Esophagus squamous epithelium (tissue), 4 donors: ENCODE results near the gene SFMBT1.

ENCODE experiments used
- POLR2A ChIP-seq, 4 donors: fragments of 450-650 bp; IDR thresholded peaks; one replicate each; pipeline ENCODE4 v1.6.1; 2017; ENCODE audit warnings: antibody characterized with exemption in 4 of 4, mild to moderate bottlenecking in 4 of 4, moderate library complexity in 3 of 4
- TF ChIP-seq, protein P1 (sequence below), 6 experiments: fragments of 450-650 bp in 4 of 6; fragments of 200-600 bp in 2 of 6; sonication (generic) in 2 of 6; IDR thresholded peaks; one replicate each; pipeline ENCODE4 v1.5.1; 2016 to 2019; ENCODE audit warnings: antibody characterized with exemption in 6 of 6, mild to moderate bottlenecking in 4 of 6, moderate library complexity in 4 of 6

DNA sequence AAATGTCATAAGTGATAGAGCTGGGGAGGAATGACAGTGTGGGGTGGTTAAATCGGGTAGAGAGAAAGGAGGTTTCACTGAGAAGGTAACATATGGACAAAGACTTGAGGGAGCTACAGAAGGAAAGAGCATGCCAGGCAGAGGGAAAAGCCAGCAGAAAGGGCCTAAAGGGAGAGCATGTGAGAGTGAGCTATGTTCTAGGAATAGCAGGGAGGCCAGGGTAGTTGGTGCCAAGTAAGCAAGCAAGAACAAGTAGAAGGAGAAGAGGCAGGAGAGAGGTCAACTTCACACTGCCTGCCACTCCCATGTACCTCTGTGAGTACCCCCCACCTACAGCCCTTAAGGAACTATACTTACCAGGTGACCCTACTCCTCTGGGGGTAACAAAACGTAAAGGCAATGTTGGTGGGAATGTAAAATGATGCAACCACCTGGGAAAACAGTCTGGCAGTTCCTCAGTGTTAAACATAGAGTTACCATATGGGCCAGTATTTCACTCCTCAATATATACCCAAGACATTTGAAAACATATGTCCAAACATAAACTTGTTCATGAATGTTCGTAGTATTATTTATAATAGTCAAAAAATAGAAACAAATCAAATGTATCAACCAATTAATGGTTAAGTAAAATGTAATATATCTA, 67.6 kb downstream of the SFMBT1 start:
- TF ChIP-seq, protein P1, sequence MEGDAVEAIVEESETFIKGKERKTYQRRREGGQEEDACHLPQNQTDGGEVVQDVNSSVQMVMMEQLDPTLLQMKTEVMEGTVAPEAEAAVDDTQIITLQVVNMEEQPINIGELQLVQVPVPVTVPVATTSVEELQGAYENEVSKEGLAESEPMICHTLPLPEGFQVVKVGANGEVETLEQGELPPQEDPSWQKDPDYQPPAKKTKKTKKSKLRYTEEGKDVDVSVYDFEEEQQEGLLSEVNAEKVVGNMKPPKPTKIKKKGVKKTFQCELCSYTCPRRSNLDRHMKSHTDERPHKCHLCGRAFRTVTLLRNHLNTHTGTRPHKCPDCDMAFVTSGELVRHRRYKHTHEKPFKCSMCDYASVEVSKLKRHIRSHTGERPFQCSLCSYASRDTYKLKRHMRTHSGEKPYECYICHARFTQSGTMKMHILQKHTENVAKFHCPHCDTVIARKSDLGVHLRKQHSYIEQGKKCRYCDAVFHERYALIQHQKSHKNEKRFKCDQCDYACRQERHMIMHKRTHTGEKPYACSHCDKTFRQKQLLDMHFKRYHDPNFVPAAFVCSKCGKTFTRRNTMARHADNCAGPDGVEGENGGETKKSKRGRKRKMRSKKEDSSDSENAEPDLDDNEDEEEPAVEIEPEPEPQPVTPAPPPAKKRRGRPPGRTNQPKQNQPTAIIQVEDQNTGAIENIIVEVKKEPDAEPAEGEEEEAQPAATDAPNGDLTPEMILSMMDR (IDR thresholded peaks at IDR 0.05) = no peak
- TF ChIP-seq POLR2A (IDR thresholded peaks at IDR 0.05) = no peak
